ENCODE data around the gene UCP2.

Gene UCP2

GRCh38 chr11:73982595-73982989, at the start of gene UCP2:
Gene UCP2, minus strand, starts transcription at chr11:73982843. Its CDS starts 4,465 bp downstream, at chr11:73978378.
- peak; percentile 91 for DNase-seq (ENCODE audit: low spot score)

DNA sequence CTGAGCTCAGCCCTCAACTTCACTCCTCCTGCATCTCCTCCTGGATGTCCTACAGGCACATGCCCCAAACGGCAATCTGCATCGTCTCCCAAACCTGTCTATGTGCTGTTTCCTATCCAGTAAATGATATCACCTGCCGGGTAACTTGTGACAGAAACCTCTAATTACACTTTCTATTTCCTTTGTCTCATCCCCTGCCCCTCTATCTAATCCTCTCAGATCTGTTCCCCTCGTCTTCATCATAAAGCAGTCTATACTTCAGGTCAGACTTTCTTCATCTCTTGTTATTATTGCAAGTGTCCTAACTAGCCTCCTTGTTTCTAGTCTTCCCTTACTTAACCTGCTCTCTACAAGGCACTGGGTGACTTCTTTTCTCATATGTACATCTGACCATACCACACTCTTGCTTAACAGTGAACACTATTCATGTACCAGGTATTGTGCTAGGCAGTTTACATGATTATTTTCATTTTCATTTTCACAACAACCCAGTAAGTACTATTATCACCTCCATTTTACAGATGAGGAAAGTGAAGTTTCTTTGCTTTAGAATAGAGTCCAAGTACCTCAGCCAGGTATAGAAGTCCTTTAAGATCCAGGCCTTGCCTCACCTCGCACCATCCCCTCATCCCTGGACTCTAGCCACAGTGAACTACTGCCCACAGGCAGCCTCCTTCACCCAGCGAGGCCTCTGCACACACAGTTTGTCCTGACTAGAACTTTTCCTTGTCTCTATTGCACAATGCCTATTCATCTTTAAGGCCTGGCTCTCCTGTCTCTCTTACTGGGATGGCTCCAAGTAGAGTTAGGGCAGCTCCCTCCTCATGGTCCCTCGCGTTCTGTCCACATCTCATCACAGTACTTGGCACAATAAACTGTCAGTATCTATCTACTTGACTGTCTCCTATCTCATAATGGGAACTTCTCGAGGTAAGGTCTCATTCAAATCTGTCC, 48.4 kb upstream of the UCP2 start:
- DNase-seq (ENCODE audit: low spot score): no peak

DNA sequence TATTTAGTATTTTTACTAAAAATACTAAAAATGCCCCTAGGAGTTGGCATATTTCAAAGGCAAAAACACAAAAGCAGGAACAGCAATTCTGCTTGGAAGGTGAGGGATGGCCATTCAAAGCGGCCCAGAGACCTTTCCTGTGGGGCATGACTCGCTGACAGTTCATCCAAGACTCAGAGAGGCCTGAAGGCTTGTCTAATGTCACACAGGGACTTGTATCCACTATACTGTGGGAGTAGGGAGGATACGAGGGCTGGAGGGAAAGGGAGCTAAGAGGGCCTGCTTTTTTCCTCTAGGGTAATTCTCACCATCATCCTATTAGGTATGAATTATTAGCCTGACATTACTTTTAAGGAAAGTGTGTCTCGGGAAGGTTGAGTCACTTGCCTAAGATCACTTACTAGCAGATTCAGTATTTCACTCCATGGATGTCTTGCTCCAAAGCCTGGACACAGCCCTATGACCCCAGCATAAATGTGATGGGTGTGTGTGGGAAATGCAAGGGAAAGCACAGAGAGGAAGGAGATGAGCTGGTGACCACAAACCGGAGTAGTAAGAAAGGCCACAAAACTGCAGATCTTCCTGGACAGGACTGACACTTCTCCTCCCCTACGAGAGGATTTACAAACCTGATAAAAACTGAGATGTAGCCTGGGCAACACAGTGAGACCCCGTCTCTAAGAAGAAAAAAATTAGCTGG, 43.0 kb upstream of the UCP2 start:
- DNase-seq (ENCODE audit: low spot score): no peak

DNA sequence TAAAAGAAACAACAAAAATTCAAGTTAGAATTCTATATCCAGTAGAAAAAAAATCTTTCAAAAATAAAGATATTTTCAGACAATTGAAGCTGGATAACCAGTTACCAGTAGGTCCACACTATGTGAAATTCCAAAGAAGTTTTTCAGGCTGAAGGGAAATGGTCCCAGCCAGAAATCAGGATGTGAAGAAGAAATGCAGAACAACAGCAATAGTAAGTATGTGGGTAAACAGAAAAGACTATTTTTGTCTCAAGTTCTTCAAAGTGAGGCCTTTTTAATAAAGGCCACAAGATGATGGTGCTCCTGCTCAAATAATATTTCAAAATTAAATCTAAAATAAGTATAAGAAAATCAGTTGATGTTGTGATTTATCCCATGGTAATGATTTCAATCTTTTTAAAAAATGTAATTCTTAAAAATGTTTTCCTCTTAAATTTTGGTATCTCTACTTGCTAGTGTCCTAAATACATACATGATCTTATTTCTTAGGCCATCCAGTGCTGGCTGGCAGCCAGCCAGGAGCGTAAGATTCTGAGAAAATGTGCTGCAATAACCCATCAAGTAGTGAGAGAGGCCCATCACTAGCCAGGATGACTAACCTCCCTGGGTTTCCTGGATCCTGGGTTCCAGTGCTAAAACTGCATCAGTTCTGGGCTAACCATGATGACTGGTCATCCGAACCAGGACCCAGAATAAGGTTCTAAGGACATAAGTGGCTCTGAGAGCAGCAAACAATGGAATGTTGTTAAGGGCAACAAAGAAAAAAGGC, 41.8 kb upstream of the UCP2 start:
- no peak for DNase-seq (ENCODE audit: low spot score)

DNA sequence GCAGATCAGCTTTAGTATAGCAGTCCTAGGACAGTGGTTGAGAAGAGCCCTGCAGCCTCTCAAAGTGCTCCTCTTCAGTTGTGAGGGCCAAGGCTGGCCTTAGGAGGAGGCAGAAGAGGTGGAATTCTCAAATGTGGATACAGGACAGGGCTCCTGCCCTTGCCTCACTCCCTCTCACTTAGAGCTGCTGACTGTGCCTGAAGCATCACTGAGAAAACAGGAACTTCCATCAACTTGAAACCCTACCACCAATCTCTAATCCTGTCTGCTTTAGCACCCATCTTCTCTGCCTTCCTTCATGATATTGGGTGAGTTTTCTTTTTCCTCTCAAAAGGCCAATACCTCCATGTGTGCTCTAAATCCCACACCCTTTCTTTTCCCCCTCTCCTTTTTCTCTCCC, 40.6 kb upstream of the UCP2 start:
- DNase-seq (ENCODE audit: low spot score): no peak

DNA sequence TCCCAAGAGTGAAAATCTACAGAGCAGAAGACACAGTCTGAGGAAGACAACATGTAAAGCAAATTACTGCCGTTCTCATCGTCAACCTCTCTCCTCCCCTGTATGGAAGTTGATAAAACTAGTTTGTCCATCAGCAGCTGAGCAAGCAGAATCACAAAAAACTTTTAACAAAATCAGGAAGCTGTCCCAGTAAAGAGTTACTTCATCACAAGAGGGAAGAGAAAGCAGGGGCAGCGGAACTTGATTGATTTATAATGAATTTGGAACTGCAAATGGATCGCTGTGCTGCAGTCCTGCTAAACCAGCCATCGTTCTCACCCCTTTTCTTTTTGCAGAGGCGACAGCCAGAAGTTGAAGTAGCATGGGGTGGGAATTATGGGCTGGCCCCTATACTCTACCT, 39.9 kb upstream of the UCP2 start:
- DNase-seq (ENCODE audit: low spot score): no peak

GRCh38 chr11:74021998-74022397, 39.4 kb upstream of the UCP2 start:
- no peak for DNase-seq (ENCODE audit: low spot score)

- no peak for DNase-seq (ENCODE audit: low spot score)
Measured at GRCh38 chr11:74020539-74020938, 37.9 kb upstream of the UCP2 start.

DNA sequence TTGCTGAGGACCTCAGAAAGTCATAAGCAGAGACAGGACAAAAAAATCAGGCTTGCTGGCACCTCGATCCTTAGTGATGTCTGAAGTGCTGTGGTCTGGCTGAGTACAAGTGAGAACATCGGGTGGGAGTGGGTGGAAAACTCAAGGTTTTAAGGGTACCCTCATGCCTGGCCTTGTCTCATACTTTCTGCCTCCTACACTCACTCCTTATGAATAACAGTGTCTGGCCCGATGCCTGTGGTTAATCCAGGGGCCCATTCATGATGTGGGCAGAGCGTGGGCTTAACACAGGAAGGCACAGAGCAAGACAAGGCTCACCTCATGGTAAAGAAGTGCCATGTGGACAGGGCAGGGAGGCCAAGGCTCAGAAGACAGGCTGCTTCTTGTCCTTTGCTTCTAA, 37.2 kb upstream of the UCP2 start:
- DNase-seq (ENCODE audit: low spot score): no peak

GRCh38 chr11:74019104-74019738, 36.6 kb upstream of the UCP2 start:
- DNase-seq (ENCODE audit: low spot score): no peak

DNA sequence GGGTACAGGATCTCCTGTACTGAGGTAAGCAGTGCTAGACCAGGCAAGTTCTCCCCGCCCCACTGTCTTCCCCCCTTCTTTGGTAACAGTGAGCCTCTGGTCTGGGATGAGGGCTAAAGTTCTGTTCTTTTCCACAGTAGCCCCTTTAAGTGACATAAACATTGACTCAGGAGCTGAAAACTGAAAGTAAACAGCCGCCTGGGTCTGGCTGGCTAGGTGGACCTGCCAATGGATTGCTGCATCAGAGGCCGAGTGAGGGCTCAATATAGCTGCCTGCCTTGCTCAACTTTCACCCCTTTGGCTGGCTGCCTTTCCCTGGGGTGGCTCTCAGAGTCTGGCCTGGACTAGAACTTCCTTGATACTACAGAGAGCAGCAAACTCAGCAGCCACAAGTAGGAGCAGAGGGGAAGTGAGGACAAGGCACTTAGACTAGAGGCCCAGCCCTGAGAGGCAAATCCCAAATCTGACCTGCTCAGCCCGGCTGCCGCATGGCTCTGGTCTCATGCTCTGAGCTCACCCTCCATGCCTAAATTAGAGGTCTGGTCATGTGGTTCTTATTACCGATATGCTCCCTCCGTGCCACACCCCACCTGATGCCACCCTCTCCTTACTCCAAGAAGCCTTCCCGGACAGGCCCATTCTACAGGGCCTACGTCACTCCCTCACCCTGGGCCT, 35.8 kb upstream of the UCP2 start:
- DNase-seq (ENCODE audit: low spot score): no peak

- DNase-seq (ENCODE audit: low spot score): no peak
Measured at GRCh38 chr11:74017631-74018030, 35.0 kb upstream of the UCP2 start.

DNA sequence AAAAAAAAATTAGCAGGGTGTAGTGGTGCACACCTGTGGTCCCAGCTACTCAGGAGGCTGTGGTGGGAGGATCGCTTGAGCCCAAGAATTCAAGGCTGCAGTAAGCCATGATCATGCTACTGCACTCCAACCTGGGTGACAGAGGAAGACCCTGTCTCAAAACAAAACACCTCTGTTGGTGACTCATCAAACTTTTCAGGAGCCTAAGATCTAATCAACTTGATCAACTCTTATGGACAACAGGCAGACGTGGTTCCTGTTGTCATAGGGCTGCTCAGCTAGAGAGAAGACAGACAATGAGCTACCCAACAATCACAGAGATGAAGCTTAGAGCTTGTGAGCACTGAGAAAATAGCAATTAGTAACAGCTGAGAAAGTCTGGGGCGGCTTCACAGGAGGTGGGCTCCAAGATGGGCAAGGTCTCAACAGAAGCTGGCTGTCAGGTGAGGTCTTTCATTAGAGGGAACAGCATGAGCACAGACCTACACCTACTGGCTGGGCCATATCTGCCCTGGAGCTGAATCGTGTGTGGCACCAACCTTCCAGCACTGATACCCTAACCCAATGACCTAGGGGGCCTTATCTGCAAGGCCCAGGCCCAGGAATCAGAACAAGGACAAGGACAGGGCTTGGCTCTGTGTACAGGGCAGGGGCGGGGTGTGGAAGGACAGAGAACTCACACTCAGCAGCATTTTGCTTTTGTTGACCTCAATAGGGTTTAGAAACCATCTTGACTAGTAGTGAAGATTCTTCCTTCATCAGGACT, 33.5 kb upstream of the UCP2 start:
- DNase-seq (ENCODE audit: low spot score): no peak

- DNase-seq (ENCODE audit: low spot score): no peak
Measured at GRCh38 chr11:74014880-74015279, 32.2 kb upstream of the UCP2 start.

GRCh38 chr11:74013141-74013540, 30.5 kb upstream of the UCP2 start:
- DNase-seq (ENCODE audit: low spot score): no peak

DNA sequence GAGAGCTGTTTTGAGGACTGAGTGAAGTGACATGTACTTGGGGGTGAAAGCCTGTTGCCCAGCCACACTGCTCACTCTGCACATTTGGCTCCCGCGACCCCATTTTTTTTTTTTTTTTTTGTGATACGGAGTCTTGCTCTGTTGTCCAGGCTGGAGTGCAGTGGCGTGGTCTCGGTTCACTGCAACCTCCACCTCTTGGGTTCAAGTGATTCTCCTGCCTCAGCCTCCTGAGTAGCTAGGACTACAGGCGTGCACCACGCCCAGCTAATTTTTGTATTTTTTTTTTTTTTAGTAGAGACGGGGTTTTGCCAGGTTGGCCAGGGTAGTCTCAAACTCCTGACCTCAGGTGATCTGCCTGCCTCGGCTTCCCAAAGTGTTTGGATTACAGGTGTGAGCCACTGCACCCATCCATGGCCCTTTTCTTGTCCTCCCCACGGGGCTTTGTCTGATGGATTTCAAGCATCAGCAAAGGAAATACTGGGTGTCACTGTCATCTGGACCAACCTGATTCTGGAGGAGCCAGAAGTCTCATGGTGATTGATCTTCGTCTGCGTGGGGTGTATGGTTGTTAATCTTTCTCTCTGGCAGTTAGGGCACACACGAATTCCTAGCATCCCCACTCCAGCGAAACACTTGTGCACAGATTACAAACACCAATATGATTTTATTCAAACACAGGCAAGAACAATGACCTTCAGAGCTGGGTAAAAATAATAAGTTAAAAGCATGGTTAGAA, 29.6 kb upstream of the UCP2 start:
- DNase-seq (ENCODE audit: low spot score): no peak

- no peak for DNase-seq (ENCODE audit: low spot score)
Measured at GRCh38 chr11:74011360-74012073, 28.9 kb upstream of the UCP2 start.

DNA sequence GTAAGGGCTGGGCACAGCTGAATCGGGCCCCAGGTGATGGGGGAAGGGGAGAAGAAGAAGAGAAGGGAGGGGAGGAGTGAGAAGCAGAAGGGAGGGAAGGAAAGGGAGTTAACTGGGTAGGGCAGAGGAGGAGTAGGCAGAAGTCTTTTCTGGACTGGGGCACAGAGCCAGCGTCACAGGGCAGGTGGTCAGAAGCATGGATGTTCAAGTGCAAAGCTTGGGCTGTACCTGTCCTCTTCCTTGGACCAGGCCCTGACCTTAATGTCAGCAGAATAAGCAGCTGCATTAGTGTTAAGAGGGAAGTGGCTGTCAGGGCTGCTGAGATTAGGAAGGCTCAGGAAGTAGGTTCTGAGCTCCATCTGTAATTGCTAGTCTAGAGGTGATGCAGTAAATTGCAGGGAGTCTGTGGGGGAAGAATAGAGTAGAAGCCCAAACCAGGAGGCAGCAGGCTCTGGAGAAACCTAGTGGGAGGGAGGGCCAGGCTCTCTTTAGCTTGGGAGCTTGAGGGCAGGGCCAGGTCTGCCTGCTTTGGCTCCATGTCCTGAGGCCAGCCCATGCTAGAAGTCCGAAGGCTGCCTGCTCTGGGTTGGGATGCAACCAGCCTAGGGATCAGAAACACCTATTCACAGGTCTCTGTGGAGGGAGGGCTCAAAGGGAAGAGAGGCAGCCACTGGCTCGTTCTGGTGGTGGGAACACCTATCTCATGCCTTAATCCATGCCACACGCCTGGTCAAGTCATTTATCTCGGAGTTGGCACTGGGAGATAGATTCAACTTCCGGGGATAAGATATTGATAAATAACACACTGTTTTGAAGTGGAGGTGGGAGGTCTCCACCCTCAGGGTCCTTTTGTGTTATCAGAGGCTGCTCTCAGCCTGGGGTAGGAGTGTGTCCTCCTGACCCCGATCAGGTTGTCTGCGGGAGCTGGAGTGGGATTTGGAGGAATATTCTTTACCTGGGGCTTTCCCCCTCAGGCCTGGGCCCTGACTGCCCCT, 28.0 kb upstream of the UCP2 start:
- no peak for DNase-seq (ENCODE audit: low spot score)
